ENCODE results near the gene CPAMD8. TPM values are rescaled to one million over a fixed set of nuclear protein-coding genes. Genes with fewer than 3 reads are reported as not detected.
A peak's percentile ranks its signal among the peaks of the same experiment; 100 is the strongest.

CPAMD8 gene
- total and polyA plus RNA-seq, 9 of the 15 experiments (the other 6 are each of a cell fraction or from before 2014, with no cell fraction given): 0.20 to 2.1 (median 1.3) TPM

DNA sequence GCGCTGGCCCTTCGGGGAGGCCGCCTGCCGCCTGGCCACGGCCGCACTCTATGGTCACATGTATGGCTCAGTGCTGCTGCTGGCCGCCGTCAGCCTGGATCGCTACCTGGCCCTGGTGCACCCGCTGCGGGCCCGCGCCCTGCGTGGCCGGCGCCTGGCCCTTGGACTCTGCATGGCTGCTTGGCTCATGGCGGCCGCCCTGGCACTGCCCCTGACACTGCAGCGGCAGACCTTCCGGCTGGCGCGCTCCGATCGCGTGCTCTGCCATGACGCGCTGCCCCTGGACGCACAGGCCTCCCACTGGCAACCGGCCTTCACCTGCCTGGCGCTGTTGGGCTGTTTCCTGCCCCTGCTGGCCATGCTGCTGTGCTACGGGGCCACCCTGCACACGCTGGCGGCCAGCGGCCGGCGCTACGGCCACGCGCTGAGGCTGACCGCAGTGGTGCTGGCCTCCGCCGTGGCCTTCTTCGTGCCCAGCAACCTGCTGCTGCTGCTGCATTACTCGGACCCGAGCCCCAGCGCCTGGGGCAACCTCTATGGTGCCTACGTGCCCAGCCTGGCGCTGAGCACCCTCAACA lies 136.6 kb downstream of the CPAMD8 start (continued):
- TF ChIP-seq ZNF76 (CRISPR knock-in tag; IDR thresholded peaks at IDR 0.05; ENCODE audit: borderline replicate concordance) (peak; percentile 82; the same call in 1 of the 2 replicates), CAMTA2 (CRISPR knock-in tag; conservative IDR thresholded peaks at IDR 0.05) (no peak), TRIM24 (IDR thresholded peaks at IDR 0.05) (no peak), SRF (CRISPR knock-in tag; IDR thresholded peaks at IDR 0.05) (peak in 1 of 2 experiments; percentile 13; a peak in 1 of 4 replicates), MAFK (IDR thresholded peaks at IDR 0.05; ENCODE audit: low read length) (no peak), PYGO2 (tag; IDR thresholded peaks at IDR 0.05) (no peak), HCFC1 (IDR thresholded peaks at IDR 0.05; ENCODE audit: low read depth, low read length) (peak; percentile 8; the same call in 1 of the 2 replicates), ZNF398 (CRISPR knock-in tag; IDR thresholded peaks at IDR 0.05) (no peak), NCOA1 (IDR thresholded peaks at IDR 0.05; ENCODE audit: low read depth) (no peak), ZNF444 (CRISPR knock-in tag; IDR thresholded peaks at IDR 0.05) (no peak), LCOR (CRISPR knock-in tag; IDR thresholded peaks at IDR 0.05) (peak; percentile 93), POLR3G (IDR thresholded peaks at IDR 0.05; ENCODE audit: extremely low read depth, insufficient read length, insufficient replicate concordance) (no peak), SAFB2 (IDR thresholded peaks at IDR 0.05; ENCODE audit: borderline replicate concordance, low read depth, low read length, severe bottlenecking) (no peak), SREBF2 (CRISPR knock-in tag; IDR thresholded peaks at IDR 0.05) (no peak), STAT6 (CRISPR knock-in tag; IDR thresholded peaks at IDR 0.05) (peak; percentile 86), KDM5B (IDR thresholded peaks at IDR 0.05; ENCODE audit: insufficient replicate concordance, low read depth, low read length) (peak; percentile 27), RBM15 (IDR thresholded peaks at IDR 0.05; ENCODE audit: insufficient read depth, low read length) (no peak), FOXA3 (CRISPR knock-in tag; conservative IDR thresholded peaks at IDR 0.05 in 1 of 2, IDR thresholded peaks at IDR 0.05 in 1 of 2) (peak in 1 of 2 experiments; percentile 58; a peak in 2 of 4 replicates), CXXC5 (CRISPR knock-in tag; IDR thresholded peaks at IDR 0.05) (peak; percentile 83; the same call in 1 of the 2 replicates), SMAD3 (CRISPR knock-in tag; conservative IDR thresholded peaks at IDR 0.05) (0 out of 2 replicates have a peak, but pooled peaks have one; percentile 44), ATF1 (CRISPR knock-in tag; IDR thresholded peaks at IDR 0.05) (peak; percentile 40; the same call in 1 of the 2 replicates), ATF1 (tag; IDR thresholded peaks at IDR 0.05) (peak; percentile 89), PHF8 (IDR thresholded peaks at IDR 0.05; ENCODE audit: borderline replicate concordance, low read length) (peak; percentile 43; the same call in 1 of the 2 replicates), ZNF232 (CRISPR knock-in tag; IDR thresholded peaks at IDR 0.05) (peak; percentile 85; the same call in 1 of the 2 replicates)
- TF ChIP-seq, protein P1, sequence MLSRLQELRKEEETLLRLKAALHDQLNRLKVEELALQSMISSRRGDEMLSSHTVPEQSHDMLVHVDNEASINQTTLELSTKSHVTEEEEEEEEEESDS (CRISPR knock-in tag; IDR thresholded peaks at IDR 0.05): no peak
